ENCODE data around the gene PHRF1.

GRCh38 chr11:639332-639955 is 63.2 kb downstream of the PHRF1 start:
- TF ChIP-seq CTCF (IDR thresholded peaks at IDR 0.05; ENCODE audit: low read depth, low read length) (no peak), EZH2phosphoT487 (IDR thresholded peaks at IDR 0.05; ENCODE audit: low read depth) (no peak)

Data from OCI-LY3 (cell line).